GM18499 (cell line): ENCODE measurements around the gene EPO.
"Not testable (repeated sequence)": the region's sequence is repeated elsewhere in the genome, so short reads cannot be mapped to it uniquely, and the experiment has no call there.

Experiments used
- ATAC-seq: cut with Tn5 transposase; IDR thresholded peaks from one replicate; pipeline ENCODE4 v1.9.1; 2021; ENCODE audit warnings: moderate number of reproducible peaks; ENCODE audit not compliant: insufficient read depth, unreplicated experiment

EPO gene

GRCh38 chr7:100701089-100701488, 19.2 kb upstream of the EPO start:
- not testable (repeated sequence) for ATAC-seq

- ATAC-seq = peak; percentile 32
Measured at GRCh38 chr7:100705320-100705752, 14.9 kb upstream of the EPO start.

GRCh38 chr7:100705753-100706671, 14.3 kb upstream of the EPO start, which contains the start of gene POP7:
Gene POP7, plus strand, starts transcription at chr7:100706121. Its CDS starts 710 bp downstream, at chr7:100706831.
- ATAC-seq = peak; percentile 58

GRCh38 chr7:100706672-100707311, 13.5 kb upstream of the EPO start:
- no peak for ATAC-seq

- ATAC-seq = no peak
Measured at GRCh38 chr7:100708395-100708794, 11.9 kb upstream of the EPO start.

GRCh38 chr7:100710452-100710851, 9.8 kb upstream of the EPO start:
- ATAC-seq = no peak

GRCh38 chr7:100711369-100711768, 8.9 kb upstream of the EPO start:
- ATAC-seq = no peak

GRCh38 chr7:100714725-100715124, 5.5 kb upstream of the EPO start:
- ATAC-seq = no peak

GRCh38 chr7:100717073-100717472, 3.2 kb upstream of the EPO start:
- not testable (repeated sequence) for ATAC-seq

GRCh38 chr7:100719523-100720278, 567 bp upstream of the EPO start:
- no peak for ATAC-seq

- no peak for ATAC-seq
Measured at GRCh38 chr7:100720671-100721504, 620 bp downstream of the EPO start.

GRCh38 chr7:100721505-100721812, 1.2 kb downstream of the EPO start:
- ATAC-seq = no peak

- ATAC-seq = no peak
Measured at GRCh38 chr7:100722480-100723212, 2.4 kb downstream of the EPO start.

- no peak for ATAC-seq
Measured at GRCh38 chr7:100723732-100724275, 3.5 kb downstream of the EPO start.

- ATAC-seq = not testable (repeated sequence)
Measured at GRCh38 chr7:100724364-100724763, 4.1 kb downstream of the EPO start.

- no peak for ATAC-seq
Measured at GRCh38 chr7:100726996-100727761, 6.9 kb downstream of the EPO start.

GRCh38 chr7:100728196-100728595, 7.9 kb downstream of the EPO start:
- ATAC-seq = no peak

GRCh38 chr7:100730136-100730800, 10.0 kb downstream of the EPO start:
- ATAC-seq = no peak
